GM12872 (cell line): Measurements from ENCODE around the gene GYG1.

Experiments used
- CTCF ChIP-seq: IDR thresholded peaks from 3 replicates; pipeline ENCODE4 v1.5.1; 2011; ENCODE audit warnings: low read depth, mild to moderate bottlenecking, low read length, moderate library complexity; ENCODE audit not compliant: insufficient read depth

The GYG1 gene

GRCh38 chr3:148991219-148992026, at the start of gene GYG1:
TSS of gene GYG1 (plus strand) at chr3:148991540. CDS start at chr3:148991641, 101 bp downstream.
- peak; percentile 21; the same call in 1 of the 3 replicates for TF ChIP-seq CTCF

GRCh38 chr3:148943506-148944205, 47.7 kb upstream of the GYG1 start:
- TF ChIP-seq CTCF = peak; percentile 62

GRCh38 chr3:148945116-148945515, 46.2 kb upstream of the GYG1 start:
- no peak for TF ChIP-seq CTCF

- no peak for TF ChIP-seq CTCF
These were observed 42.3 kb upstream of the GYG1 start for GRCh38 chr3:148948913-148949657.

GRCh38 chr3:148950806-148951205, 40.5 kb upstream of the GYG1 start:
- peak; percentile 47; the same call in 2 of the 3 replicates for TF ChIP-seq CTCF

GRCh38 chr3:148951599-148952361, 39.6 kb upstream of the GYG1 start:
- TF ChIP-seq CTCF = no peak
